SU-DHL-6 (cell line): ENCODE measurements around the gene APLNR.

Experiments used
- H2AFZ ChIP-seq: fragments of 200-600 bp; sonication (generic); 2 replicates; pipeline ENCODE4 v1.6.1; 2014; ENCODE audit warnings: low read depth, mild to moderate bottlenecking, moderate library complexity, mixed read lengths, antibody characterized with exemption, low read length; ENCODE audit not compliant: severe bottlenecking
- H3F3A ChIP-seq: fragments of 200-600 bp; shearing (Covaris generic); 2 replicates; pipeline ENCODE4 v1.6.0; 2016; ENCODE audit warnings: antibody characterized with exemption, mild to moderate bottlenecking; ENCODE audit not compliant: insufficient read depth
- H3K27ac ChIP-seq: fragments of 200-600 bp; sonication (generic); 2 replicates; pipeline ENCODE4 v1.5.1; 2016; ENCODE audit warnings: low read depth, mild to moderate bottlenecking, low read length, moderate library complexity, mixed read lengths
- H3K27me3 ChIP-seq: fragments of 200-600 bp; sonication (generic), shearing (Covaris generic); 2 replicates; pipeline ENCODE4 v1.6.0; 2014; ENCODE audit warnings: mild to moderate bottlenecking, low read length
- H3K36me3 ChIP-seq: fragments of 200-600 bp; sonication (generic); 2 replicates; pipeline ENCODE4 v1.6.1; 2014; ENCODE audit warnings: mild to moderate bottlenecking, low read length, mixed read lengths
- H3K4me2 ChIP-seq: fragments of 300-600, 200-600 bp; shearing (Covaris generic), sonication (generic); 2 replicates; pipeline ENCODE4 v1.6.0; 2014; ENCODE audit warnings: low read length, low read depth, mild to moderate bottlenecking; ENCODE audit not compliant: poor library complexity, severe bottlenecking
- H3K4me3 ChIP-seq: fragments of 200-600 bp; sonication (generic); 2 replicates; pipeline ENCODE4 v1.5.1; 2014; ENCODE audit warnings: antibody characterized with exemption, low read length, mild to moderate bottlenecking, mixed read lengths; ENCODE audit not compliant: insufficient read depth, poor library complexity, severe bottlenecking
- H3K79me2 ChIP-seq: fragments of 200-600 bp; sonication (generic); 2 replicates; pipeline ENCODE4 v1.6.1; 2014; ENCODE audit warnings: mild to moderate bottlenecking, low read length, moderate library complexity; ENCODE audit not compliant: insufficient read depth
- H3K9ac ChIP-seq: fragments of 200-600 bp; sonication (generic); 2 replicates; pipeline ENCODE4 v1.7.0; 2014; ENCODE audit warnings: mild to moderate bottlenecking, low read length
- H3K9me2 ChIP-seq: fragments of 200-600 bp; sonication (generic); replicated peaks from 2 replicates; pipeline ENCODE4 v1.6.1; 2014; ENCODE audit warnings: low read length; ENCODE audit not compliant: insufficient read depth
- H3K9me3 ChIP-seq: fragments of 200-600 bp; sonication (generic); 2 replicates; pipeline ENCODE4 v1.6.1; 2014; ENCODE audit warnings: low read length, mixed read lengths; ENCODE audit not compliant: insufficient read depth
- H4K20me1 ChIP-seq: fragments of 200-600 bp; sonication (generic); 2 replicates; pipeline ENCODE4 v1.6.1; 2014; ENCODE audit warnings: low read depth, mild to moderate bottlenecking, antibody characterized with exemption, low read length, moderate library complexity, mixed read lengths
- CTCF ChIP-seq: fragments of 200-600 bp; sonication (generic); IDR thresholded peaks from one replicate; pipeline ENCODE4 v1.5.1; 2017; ENCODE audit warnings: antibody characterized with exemption, mild to moderate bottlenecking, low read length, moderate library complexity; ENCODE audit not compliant: insufficient read depth, poor library complexity, severe bottlenecking
- EZH2phosphoT487 ChIP-seq: fragments of 200-600 bp; sonication (generic), shearing (Covaris generic); conservative IDR thresholded peaks from 2 replicates; pipeline ENCODE4 v1.6.1; 2018; ENCODE audit warnings: mild to moderate bottlenecking, antibody characterized with exemption, low read length, moderate library complexity, mixed read lengths

The APLNR gene

GRCh38 chr11:57207168-57207567 lies 29.9 kb downstream of the APLNR start:
- H3K79me2 ChIP-seq = no peaks in the 10 kb centered on the region
- no peaks in the 10 kb centered on the region for H3K36me3 ChIP-seq
- no peak overlapping the region for H2AFZ ChIP-seq
- H3K4me3 ChIP-seq = no peak overlapping the region
- H3K27me3 ChIP-seq = no peaks in the 10 kb centered on the region
- H3F3A ChIP-seq = no peaks in the 10 kb centered on the region
- no peak overlapping the region for H3K27ac ChIP-seq
- H3K9me3 ChIP-seq = no peaks in the 10 kb centered on the region
- H3K9ac ChIP-seq = no peak overlapping the region
- no peak overlapping the region for H3K4me2 ChIP-seq
- H3K9me2 ChIP-seq = no peaks in the 10 kb centered on the region
- TF ChIP-seq CTCF (no peak), EZH2phosphoT487 (no peak)
- H4K20me1 ChIP-seq = no peaks in the 10 kb centered on the region

GRCh38 chr11:57205041-57205641 lies 31.9 kb downstream of the APLNR start:
- Histone ChIP-seq H3K4me3 (no peak overlapping the region), H3K27ac (no peak overlapping the region), H3K9me2 (no peaks in the 10 kb centered on the region), H3K4me2 (no peak overlapping the region), H2AFZ (no peak overlapping the region), H3K27me3 (no peaks in the 10 kb centered on the region), H4K20me1 (no peaks in the 10 kb centered on the region), H3K9me3 (no peaks in the 10 kb centered on the region), H3K79me2 (no peaks in the 10 kb centered on the region), H3K9ac (no peak overlapping the region), H3K36me3 (no peaks in the 10 kb centered on the region), H3F3A (no peaks in the 10 kb centered on the region)
- TF ChIP-seq EZH2phosphoT487 (no peak), CTCF (no peak)

GRCh38 chr11:57203882-57204480 lies 33.1 kb downstream of the APLNR start:
- Histone ChIP-seq H3K79me2 (no peaks in the 10 kb centered on the region), H3K4me2 (no peak overlapping the region), H3K27ac (no peak overlapping the region), H4K20me1 (no peaks in the 10 kb centered on the region), H3F3A (no peaks in the 10 kb centered on the region), H3K9me3 (no peaks in the 10 kb centered on the region), H3K36me3 (no peaks in the 10 kb centered on the region), H3K9ac (no peak overlapping the region), H3K9me2 (no peaks in the 10 kb centered on the region), H3K4me3 (no peak overlapping the region), H2AFZ (no peak overlapping the region), H3K27me3 (no peaks in the 10 kb centered on the region)
- TF ChIP-seq EZH2phosphoT487 (no peak), CTCF (no peak)
